GM18511 (cell line): Measurements from ENCODE around the gene MICAL3.
"Not testable (repeated sequence)": the region's sequence is repeated elsewhere in the genome, so short reads cannot be mapped to it uniquely, and the experiment has no call there.

Experiments used
- ATAC-seq: cut with Tn5 transposase; IDR thresholded peaks from one replicate; pipeline ENCODE4 v1.9.1; 2021; ENCODE audit warnings: mild to moderate bottlenecking, moderate library complexity; ENCODE audit not compliant: unreplicated experiment

MICAL3 gene

DNA sequence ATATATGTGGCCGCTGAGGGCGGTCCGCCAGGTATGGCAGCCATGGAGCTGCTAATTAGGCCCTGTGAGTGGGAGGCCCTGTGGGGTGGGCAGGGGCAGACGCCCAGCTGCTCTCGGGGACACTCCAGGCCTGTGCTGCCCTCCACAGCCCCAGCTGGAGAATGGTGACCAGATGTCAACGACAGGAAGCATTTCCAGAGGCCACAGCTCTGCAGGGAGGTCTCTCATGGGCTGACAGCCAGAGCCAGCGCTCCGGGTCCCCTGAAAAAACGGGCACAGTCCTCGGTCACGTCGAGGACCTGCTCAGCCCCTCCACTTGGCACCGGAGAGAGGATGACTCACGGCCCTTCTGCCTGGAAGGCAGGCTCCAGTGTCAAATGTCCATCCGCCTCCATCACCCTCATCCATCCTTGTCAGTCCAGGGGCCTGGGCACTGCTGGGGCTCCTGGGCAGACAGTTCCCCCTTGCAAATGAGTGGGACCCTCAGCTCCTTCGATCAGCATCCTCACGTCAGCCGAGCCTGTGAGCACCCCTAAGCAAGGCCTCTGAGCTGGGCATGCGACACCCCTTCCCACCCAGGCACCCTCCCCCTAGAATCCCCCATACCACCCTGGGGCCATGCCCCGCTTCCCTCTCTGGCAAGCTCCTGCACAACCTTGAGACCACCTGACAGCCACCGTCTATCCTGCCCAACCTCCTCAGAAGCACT is 252.0 kb downstream of the MICAL3 start:
- ATAC-seq, result no peak

GRCh38 chr22:17770180-17771077 is 253.9 kb downstream of the MICAL3 start:
- ATAC-seq, result no peak

- ATAC-seq, result no peak
Measured at GRCh38 chr22:17769716-17770082, 254.7 kb downstream of the MICAL3 start.

GRCh38 chr22:17769013-17769715 is 255.2 kb downstream of the MICAL3 start:
- ATAC-seq, result no peak

DNA sequence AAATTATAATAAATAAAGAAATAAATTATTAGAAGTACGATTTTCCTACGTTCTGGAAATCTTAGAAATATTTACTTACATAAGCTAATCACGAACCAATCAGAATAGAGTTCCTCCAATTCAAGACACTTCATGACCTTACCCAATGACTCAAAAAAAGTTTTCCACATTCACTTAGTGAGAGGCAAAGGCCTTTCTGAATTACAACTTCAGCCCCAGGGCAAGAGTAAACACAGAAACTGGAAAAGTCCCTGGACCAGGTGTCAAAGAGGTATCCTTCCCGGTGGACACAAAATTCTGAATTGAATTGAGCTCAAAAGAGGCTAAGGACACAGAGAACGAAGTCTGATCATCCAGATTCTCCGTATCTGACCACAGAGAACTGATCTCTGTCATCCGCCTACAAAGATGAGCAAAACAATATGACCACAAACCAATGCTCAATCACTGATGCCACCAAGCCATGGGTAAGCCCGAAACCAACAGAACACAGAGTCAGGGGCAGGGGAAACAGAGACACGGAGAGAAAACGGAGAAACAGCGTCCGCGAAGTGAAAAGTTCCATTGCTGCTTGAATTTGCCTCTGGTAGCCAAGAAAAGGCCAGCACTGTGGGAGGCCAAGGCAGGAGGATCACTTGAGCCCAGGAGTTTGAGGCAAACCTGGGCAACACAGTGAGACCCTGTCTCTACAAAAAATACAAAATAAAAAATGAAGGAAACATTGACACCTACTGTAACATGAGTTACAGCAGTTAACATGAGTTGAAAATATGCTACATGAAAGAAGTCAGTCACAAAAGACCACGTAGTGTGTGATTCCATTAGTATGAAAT is 256.9 kb downstream of the MICAL3 start:
- peak; percentile 81 for ATAC-seq

DNA sequence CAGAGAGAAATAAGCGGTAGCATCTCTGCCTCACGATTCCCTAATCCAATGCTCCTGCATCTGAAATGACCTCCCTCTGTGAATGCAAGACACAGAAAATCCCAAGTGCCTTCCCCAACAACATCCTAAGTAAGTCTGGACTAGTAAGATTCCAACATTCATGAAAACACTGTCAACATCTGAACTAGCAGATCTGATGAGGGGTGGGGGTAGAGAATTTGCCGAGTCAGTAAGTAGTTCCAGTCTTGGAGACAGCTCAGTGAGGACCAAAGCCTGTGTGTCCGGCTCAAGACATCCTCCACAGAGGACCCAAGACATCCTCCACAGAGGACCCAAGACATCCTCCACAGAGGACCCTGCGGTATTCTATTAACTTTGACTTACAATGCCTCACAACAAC is 259.5 kb downstream of the MICAL3 start:
- ATAC-seq, result not testable (repeated sequence)

GRCh38 chr22:17764036-17764435 is 260.3 kb downstream of the MICAL3 start:
- ATAC-seq, result no peak

DNA sequence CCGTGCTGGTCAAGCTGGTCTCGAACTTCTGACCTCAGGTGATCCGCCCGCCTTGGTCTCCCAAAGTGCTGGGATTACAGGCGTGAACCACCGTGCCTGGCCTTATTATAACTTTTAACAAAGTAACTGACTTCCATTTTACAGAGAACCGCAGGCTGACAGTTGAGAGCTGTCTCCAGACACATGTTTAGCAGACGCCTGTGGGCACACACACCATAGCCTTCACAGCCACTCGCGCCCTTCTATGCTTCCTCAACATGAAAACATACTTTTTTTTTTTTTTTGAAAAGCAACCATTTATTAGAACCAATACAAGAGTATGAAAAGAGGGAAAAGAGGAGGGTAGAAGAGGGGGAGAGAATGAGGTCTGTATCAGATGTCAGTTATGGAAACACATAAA is 260.9 kb downstream of the MICAL3 start:
- ATAC-seq, result not testable (repeated sequence)

GRCh38 chr22:17761138-17761488 is 263.2 kb downstream of the MICAL3 start:
- no peak for ATAC-seq

- ATAC-seq, result no peak
Measured at GRCh38 chr22:17754233-17754925, 270.0 kb downstream of the MICAL3 start.

GRCh38 chr22:17753401-17753989 is 270.9 kb downstream of the MICAL3 start:
- no peak for ATAC-seq

DNA sequence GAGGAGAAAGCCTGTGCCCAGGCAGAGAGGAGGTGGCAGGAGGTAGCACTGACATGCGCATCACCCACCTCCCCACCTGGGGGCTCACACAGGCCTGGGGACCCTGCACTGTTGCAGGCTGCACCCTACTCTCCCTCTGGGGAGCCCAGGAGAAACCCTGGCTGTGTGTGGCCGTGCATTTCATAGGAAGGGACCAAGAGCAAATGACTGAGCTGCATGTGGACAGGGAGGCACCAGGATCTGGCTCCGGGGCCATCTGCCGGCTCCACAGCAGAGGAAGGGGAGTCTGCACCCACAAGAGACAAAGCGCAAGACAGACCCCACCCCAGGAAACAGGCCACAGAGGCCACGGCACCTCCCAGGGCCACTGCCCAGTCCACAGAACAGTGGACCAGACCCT is 272.8 kb downstream of the MICAL3 start:
- ATAC-seq, result no peak

DNA sequence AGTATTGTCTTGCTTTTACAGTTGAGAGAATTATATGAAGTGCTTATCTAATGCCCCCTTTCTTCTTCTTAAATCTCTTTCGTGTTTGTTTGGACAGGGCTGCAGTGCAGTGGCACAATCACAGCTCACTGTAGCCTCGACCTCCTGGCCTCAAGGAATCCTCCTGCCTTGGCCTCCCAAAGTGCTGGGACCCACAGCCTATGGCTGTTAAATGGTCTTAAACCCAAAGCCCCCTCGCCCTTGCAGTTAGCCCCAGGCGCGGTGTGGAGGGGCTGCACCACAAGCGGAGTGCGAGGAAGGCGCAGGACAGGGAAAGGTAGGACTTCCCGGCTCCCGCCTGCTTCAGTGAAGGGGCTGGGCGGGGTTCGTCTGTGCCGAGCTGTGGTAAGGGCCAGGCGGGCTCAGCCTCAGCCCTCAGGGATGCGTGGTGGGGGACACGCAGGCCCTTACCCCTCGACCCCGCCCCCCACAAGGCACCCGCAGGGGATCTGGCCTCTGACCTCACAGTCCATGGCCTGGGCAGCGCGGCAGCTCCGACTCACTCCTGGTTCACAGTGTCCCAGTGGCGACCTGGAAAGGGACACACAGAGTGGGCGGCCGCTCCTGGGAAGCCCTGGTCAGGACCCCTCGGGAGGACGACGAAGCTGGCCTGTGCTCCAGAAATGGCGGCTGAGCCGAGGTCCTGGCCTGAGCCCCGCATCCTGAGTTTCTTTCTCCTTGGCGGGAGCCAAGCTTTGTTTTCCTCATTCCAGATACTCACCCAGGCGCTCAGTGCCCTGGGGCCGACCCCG is 274.6 kb downstream of the MICAL3 start:
- no peak for ATAC-seq

DNA sequence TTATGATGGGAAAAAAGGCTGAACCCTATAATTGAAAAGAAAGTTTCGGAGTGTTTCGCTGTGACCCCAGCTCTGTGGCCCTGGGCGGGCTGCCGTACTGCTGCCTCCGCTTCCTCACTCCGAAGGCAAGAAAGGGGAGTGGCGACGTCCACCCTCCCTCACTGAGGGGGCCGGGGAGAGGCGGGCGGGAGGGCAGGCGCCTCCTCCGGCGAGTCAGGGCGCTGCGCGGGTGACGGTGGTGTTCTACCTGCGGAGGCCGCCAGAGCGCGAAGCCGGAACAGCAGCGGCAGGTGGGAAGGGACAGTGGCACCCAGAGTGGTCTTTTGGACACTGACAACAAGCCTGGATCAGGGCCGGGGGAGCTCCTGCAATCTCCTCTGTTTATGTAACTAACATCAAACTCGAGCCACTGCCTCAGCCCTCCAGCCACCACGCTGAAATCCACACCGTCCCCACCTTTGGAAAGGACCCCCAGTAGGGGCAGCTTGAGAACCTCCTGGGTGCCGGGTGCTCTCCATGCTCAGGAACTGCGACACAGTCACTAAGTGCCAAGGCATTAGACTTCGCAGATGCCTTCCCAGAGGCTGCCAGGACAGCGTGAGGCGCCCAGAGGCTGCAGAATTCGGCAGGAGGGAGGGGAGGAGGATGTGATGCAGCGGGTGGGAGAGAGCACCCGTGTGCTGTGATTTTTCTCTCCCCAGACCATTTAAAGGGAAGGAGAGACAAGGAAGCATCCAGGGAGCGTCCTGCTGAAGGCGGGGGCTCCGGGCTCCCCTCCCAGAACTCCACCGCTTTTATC is 275.6 kb downstream of the MICAL3 start:
- no peak for ATAC-seq

DNA sequence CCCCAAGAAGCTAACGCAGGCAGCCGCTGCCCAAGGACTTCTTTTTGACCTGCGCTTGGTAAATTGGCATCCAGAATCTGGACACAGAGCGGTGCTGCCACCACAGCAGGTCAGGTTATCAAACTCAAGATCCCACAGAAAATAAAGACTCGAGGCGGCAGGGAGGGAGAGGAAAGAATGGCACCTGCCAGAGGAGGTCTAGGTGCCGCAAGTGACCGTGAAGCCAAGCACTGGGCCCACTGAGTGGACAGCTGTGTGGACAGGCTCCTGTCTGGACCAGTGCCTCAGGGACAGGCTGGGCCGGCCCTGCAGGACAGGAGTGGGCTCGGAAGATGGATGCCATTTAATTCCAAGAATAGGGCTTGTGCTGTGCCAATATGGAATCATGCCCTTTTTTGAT is 277.4 kb downstream of the MICAL3 start:
- ATAC-seq, result no peak

DNA sequence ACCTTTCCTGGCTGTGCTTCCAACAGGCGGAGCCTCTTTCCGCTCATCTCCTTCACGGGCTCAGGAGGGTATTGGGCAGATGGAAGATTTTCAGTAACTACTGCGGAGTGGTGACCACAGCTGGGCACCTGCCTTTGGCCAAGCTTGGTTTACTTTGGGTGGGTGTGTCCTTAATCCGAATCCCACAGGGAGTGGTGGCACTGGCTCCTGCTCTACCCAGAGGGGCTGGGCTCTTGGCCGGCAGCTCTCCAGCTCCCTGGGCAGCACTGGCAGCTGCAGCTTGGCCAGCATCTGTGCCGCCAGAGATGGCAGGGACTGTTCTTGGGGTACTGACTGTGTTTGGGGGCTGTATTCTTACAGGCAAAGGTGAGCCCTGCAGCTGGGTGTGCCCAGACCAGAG is 279.9 kb downstream of the MICAL3 start:
- no peak for ATAC-seq

DNA sequence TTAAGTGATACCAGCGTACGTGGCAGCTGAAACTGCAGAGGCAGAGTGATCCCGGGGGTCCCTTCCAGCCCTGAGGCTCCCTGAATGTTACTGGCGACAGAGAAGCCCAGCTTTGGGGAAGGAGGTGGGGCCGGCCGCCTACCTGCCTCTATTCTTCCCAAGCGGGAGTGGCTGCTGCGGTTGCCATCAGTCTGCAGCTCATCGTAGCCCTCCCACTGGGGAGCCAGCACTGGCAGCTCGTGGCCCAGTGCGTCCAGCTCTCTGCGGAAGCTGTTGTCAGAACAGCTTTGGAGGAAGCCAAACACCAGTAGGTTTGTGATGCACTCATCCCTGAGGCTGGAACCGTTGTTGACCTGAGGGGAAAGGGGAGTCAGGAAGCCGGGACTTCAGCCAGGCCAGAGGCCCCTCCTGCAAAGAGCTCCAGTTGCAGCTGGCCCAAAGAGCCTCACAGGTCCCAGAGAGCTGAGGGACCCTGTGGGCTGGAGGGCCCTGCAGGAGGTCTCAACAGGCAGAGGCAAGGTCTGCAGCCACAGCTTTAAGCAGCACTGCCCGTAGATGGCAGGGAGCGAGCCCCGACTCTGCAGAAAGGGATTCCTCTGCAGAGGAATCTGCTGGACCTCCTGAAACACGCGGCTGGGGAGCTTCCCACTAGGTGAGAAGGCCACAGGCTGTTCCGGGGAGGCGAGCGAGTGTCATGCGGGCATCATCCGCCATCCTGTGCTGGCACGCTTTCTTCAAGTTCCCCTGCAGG is 280.5 kb downstream of the MICAL3 start:
- no peak for ATAC-seq

- peak; percentile 73 for ATAC-seq
Measured at GRCh38 chr22:17742527-17742902, 281.8 kb downstream of the MICAL3 start.
